ENCODE measurements around the gene LARP4.

DNA sequence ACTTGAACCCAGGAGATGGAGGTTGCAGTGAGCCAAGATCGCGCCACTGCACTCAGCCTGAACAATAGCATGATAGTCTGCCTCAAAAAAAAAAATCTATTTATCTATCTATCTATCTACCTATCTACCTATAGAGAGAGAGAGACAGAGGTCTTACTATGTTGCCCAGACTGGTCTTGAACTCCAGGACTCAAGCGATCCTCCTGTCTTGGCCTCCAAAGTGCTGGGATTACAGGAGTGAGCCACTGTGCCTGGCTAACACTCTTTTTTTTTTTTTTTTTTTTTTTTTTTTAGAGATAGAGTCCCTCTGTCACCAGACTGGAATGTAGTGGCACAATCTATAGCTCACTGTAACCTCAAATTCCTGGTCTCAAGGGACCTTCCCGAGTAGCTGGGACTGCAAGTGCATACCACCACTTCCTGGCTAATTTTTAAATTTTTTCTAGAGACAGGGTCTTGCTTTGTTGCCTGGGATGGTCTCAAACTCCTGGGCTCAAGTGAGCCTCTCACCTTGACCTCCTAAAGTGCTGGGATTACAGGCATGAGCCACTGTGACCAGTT, 6.1 kb upstream of the LARP4 start:
- TF ChIP-seq, protein P1, sequence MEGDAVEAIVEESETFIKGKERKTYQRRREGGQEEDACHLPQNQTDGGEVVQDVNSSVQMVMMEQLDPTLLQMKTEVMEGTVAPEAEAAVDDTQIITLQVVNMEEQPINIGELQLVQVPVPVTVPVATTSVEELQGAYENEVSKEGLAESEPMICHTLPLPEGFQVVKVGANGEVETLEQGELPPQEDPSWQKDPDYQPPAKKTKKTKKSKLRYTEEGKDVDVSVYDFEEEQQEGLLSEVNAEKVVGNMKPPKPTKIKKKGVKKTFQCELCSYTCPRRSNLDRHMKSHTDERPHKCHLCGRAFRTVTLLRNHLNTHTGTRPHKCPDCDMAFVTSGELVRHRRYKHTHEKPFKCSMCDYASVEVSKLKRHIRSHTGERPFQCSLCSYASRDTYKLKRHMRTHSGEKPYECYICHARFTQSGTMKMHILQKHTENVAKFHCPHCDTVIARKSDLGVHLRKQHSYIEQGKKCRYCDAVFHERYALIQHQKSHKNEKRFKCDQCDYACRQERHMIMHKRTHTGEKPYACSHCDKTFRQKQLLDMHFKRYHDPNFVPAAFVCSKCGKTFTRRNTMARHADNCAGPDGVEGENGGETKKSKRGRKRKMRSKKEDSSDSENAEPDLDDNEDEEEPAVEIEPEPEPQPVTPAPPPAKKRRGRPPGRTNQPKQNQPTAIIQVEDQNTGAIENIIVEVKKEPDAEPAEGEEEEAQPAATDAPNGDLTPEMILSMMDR (IDR thresholded peaks at IDR 0.05) = no peak
- TF ChIP-seq EP300 (IDR thresholded peaks at IDR 0.05) (no peak), POLR2A (IDR thresholded peaks at IDR 0.05) (no peak)

Measured in gastroesophageal sphincter (tissue), 3 donors.